ENCODE results near the gene SLC5A8.

SLC5A8 gene

DNA sequence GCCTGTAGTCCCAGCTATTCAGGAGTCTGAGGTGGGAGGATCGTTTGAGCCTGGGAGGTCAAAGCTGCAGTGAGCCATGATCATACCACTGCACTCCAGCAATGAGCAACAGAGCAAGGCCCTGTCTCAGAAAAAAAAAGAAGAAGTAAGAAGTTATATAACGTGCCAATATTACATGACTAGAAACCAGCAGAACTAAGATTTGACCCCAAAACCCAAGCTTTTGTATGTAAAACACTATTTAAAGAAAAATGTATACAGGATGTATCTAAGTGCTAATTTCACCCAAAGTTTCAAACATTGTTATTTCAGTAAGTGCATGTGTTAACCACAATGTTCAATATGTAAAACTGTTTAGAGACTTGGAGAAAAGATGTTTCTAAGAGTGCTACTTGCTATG is 94.7 kb downstream of the SLC5A8 start:
- ChIA-PET CTCF (no interaction called here), POLR2A (no interaction called here)
- Histone ChIP-seq H3K36me3 (ENCODE audit: control insufficient read depth in 2 of 2, insufficient read depth in 1 of 2, low read length in 2 of 2) (no peaks in the 10 kb centered on the region), H3K4me1 (ENCODE audit: control insufficient read depth, insufficient read depth, low read length) (no peaks in the 10 kb centered on the region), H3K27ac (ENCODE audit: extremely low read depth, low read depth, low read length) (no peak overlapping the region), H3K9me3 (ENCODE audit: control insufficient read depth, insufficient read depth, low read depth, low read length) (no peaks in the 10 kb centered on the region), H3K4me3 (ENCODE audit: low read depth, low read length) (no peak overlapping the region)
- TF ChIP-seq, protein P1, sequence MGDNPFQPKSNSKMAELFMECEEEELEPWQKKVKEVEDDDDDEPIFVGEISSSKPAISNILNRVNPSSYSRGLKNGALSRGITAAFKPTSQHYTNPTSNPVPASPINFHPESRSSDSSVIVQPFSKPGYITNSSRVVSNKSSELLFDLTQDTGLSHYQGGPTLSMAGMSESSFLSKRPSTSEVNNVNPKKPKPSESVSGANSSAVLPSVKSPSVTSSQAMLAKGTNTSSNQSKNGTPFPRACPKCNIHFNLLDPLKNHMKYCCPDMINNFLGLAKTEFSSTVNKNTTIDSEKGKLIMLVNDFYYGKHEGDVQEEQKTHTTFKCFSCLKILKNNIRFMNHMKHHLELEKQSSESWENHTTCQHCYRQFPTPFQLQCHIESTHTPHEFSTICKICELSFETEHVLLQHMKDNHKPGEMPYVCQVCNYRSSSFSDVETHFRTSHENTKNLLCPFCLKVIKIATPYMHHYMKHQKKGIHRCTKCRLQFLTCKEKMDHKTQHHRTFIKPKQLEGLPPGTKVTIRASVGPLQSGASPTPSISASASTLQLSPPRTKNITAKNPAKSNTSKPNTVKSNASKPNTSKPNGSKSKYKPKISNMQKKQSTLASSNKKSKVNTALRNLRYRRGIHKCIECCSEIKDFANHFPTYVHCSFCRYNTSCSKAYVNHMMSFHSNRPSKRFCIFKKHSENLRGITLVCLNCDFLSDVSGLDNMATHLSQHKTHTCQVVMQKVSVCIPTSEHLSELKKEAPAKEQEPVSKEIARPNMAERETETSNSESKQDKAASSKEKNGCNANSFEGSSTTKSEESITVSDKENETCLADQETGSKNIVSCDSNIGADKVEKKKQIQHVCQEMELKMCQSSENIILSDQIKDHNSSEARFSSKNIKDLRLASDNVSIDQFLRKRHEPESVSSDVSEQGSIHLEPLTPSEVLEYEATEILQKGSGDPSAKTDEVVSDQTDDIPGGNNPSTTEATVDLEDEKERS (tag by site-specific recombination; IDR thresholded peaks at IDR 0.05), result no peak
- TF ChIP-seq, protein P2, sequence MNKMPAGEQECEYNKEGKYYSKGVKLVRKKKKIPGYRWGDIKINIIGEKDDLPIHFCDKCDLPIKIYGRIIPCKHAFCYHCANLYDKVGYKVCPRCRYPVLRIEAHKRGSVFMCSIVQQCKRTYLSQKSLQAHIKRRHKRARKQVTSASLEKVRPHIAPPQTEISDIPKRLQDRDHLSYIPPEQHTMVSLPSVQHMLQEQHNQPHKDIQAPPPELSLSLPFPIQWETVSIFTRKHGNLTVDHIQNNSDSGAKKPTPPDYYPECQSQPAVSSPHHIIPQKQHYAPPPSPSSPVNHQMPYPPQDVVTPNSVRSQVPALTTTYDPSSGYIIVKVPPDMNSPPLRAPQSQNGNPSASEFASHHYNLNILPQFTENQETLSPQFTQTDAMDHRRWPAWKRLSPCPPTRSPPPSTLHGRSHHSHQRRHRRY (tag by site-specific recombination; IDR thresholded peaks at IDR 0.05), result no peak
- TF ChIP-seq HOXD13 (CRISPR knock-in tag; IDR thresholded peaks at IDR 0.05; ENCODE audit: borderline replicate concordance), result no peak
- TF ChIP-seq ZNF155 (tag by site-specific recombination; IDR thresholded peaks at IDR 0.05), result no peak

DNA sequence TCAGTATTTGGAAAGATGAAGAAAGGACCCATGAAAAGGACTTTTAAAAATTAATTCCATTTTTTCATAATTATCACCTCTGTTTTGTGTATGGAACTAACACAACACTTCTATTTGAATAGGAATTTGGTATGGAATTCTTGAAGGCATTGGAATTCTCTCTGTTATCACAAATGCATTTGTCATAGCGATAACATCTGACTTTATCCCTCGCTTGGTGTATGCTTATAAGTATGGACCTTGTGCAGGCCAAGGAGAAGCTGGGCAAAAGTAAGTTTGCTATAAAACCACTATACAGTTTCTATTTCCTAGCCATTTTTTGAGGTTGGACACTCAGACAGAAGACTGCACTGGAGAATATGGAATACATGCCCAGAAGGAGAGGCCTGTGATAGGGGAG is 98.6 kb downstream of the SLC5A8 start:
- Histone ChIP-seq H3K4me3 (ENCODE audit: low read depth, low read length) (no peak overlapping the region), H3K9me3 (ENCODE audit: control insufficient read depth, insufficient read depth, low read depth, low read length) (no peaks in the 10 kb centered on the region), H3K27ac (ENCODE audit: extremely low read depth, low read depth, low read length) (no peak overlapping the region), H3K36me3 (ENCODE audit: control insufficient read depth in 2 of 2, insufficient read depth in 1 of 2, low read length in 2 of 2) (no peaks in the 10 kb centered on the region), H3K4me1 (ENCODE audit: control insufficient read depth, insufficient read depth, low read length) (no peaks in the 10 kb centered on the region)
- TF ChIP-seq ZNF837 (tag by site-specific recombination; IDR thresholded peaks at IDR 0.05) (no peak), ZNF23 (tag by site-specific recombination; IDR thresholded peaks at IDR 0.05; ENCODE audit: borderline replicate concordance) (no peak)
- ChIA-PET POLR2A (no interaction called here), CTCF (no interaction called here)

DNA sequence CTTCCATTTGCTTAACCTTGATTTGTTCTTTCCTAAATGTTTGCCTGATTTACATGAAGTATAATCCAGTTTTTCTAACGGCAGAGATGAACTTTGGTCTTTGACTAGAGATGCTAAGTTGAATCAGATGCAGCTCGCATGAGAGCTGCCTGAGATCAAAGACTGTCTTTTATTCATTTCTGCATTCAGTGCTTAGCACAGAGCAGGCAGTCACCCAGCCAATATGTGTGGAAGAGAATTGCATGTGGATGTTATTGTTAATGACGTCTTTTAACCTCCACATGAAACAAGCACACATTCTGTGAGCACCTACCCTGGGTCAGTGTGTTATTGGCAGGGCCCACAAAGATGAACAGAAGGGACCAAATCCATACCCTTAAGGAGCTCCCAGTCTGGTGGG is 99.2 kb downstream of the SLC5A8 start:
- H3K4me1 ChIP-seq (ENCODE audit: control insufficient read depth, insufficient read depth, low read length), result no peaks in the 10 kb centered on the region
- H3K36me3 ChIP-seq (ENCODE audit: control insufficient read depth in 2 of 2, insufficient read depth in 1 of 2, low read length in 2 of 2), result no peaks in the 10 kb centered on the region
- TF ChIP-seq ZBTB17 (tag by site-specific recombination; IDR thresholded peaks at IDR 0.05) (no peak), MZF1 (tag by site-specific recombination; IDR thresholded peaks at IDR 0.05; ENCODE audit: borderline replicate concordance) (no peak), ZFP69B (tag by site-specific recombination; IDR thresholded peaks at IDR 0.05) (no peak), ZBTB1 (tag by site-specific recombination; IDR thresholded peaks at IDR 0.05) (no peak), ZNF664 (tag by site-specific recombination; IDR thresholded peaks at IDR 0.05) (no peak), ZNF626 (tag by site-specific recombination; IDR thresholded peaks at IDR 0.05) (no peak), ZNF423 (tag by site-specific recombination; IDR thresholded peaks at IDR 0.05) (no peak), ZNF501 (tag by site-specific recombination; IDR thresholded peaks at IDR 0.05) (no peak)
- TF ChIP-seq, protein P3, sequence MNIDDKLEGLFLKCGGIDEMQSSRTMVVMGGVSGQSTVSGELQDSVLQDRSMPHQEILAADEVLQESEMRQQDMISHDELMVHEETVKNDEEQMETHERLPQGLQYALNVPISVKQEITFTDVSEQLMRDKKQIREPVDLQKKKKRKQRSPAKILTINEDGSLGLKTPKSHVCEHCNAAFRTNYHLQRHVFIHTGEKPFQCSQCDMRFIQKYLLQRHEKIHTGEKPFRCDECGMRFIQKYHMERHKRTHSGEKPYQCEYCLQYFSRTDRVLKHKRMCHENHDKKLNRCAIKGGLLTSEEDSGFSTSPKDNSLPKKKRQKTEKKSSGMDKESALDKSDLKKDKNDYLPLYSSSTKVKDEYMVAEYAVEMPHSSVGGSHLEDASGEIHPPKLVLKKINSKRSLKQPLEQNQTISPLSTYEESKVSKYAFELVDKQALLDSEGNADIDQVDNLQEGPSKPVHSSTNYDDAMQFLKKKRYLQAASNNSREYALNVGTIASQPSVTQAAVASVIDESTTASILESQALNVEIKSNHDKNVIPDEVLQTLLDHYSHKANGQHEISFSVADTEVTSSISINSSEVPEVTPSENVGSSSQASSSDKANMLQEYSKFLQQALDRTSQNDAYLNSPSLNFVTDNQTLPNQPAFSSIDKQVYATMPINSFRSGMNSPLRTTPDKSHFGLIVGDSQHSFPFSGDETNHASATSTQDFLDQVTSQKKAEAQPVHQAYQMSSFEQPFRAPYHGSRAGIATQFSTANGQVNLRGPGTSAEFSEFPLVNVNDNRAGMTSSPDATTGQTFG (tag by site-specific recombination; IDR thresholded peaks at IDR 0.05; ENCODE audit: borderline replicate concordance), result no peak
- TF ChIP-seq, protein P4, sequence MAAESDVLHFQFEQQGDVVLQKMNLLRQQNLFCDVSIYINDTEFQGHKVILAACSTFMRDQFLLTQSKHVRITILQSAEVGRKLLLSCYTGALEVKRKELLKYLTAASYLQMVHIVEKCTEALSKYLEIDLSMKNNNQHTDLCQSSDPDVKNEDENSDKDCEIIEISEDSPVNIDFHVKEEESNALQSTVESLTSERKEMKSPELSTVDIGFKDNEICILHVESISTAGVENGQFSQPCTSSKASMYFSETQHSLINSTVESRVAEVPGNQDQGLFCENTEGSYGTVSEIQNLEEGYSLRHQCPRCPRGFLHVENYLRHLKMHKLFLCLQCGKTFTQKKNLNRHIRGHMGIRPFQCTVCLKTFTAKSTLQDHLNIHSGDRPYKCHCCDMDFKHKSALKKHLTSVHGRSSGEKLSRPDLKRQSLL (tag by site-specific recombination; IDR thresholded peaks at IDR 0.05), result no peak
- TF ChIP-seq, protein P5, sequence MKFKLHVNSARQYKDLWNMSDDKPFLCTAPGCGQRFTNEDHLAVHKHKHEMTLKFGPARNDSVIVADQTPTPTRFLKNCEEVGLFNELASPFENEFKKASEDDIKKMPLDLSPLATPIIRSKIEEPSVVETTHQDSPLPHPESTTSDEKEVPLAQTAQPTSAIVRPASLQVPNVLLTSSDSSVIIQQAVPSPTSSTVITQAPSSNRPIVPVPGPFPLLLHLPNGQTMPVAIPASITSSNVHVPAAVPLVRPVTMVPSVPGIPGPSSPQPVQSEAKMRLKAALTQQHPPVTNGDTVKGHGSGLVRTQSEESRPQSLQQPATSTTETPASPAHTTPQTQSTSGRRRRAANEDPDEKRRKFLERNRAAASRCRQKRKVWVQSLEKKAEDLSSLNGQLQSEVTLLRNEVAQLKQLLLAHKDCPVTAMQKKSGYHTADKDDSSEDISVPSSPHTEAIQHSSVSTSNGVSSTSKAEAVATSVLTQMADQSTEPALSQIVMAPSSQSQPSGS (tag by site-specific recombination; IDR thresholded peaks at IDR 0.05; ENCODE audit: low read depth), result no peak
- ChIA-PET CTCF (interaction anchor here (0.7 kb wide), 1 partner anchor 224 kb away, joined by 4 read pairs; no protein-coding TSS in a partner anchor), POLR2A (no interaction called here)
- no peak overlapping the region for H3K4me3 ChIP-seq (ENCODE audit: low read depth, low read length)
- H3K27ac ChIP-seq (ENCODE audit: extremely low read depth, low read depth, low read length), result no peak overlapping the region
- no peaks in the 10 kb centered on the region for H3K9me3 ChIP-seq (ENCODE audit: control insufficient read depth, insufficient read depth, low read depth, low read length)
